Muscle layer of duodenum (tissue), 2 donors: Measurements from ENCODE around the gene CCDC92B.
"Not testable (repeated sequence)": the region's sequence is repeated elsewhere in the genome, so short reads cannot be mapped to it uniquely, and the experiment has no call there.

Experiments used
- H3K27ac ChIP-seq: one replicate; pipeline ENCODE4 v1.7.0; 2013; ENCODE audit warnings: mild to moderate bottlenecking, low read length
- H3K27me3 ChIP-seq: one replicate; pipeline ENCODE4 v1.7.0; 2013; ENCODE audit warnings: low read depth, mild to moderate bottlenecking, control low read depth, low read length
- H3K36me3 ChIP-seq, 2 donors: one replicate each; pipeline ENCODE4 v1.7.0; 2013; ENCODE audit warnings: low read length in 2 of 2, control low read depth in 1 of 2, mild to moderate bottlenecking in 1 of 2; ENCODE audit not compliant: insufficient read depth in 2 of 2, control insufficient read depth in 1 of 2
- H3K4me1 ChIP-seq, 2 donors: one replicate each; pipeline ENCODE4 v1.7.0; 2013; ENCODE audit warnings: low read length in 2 of 2, mild to moderate bottlenecking in 2 of 2, control low read depth in 1 of 2, moderate library complexity in 1 of 2; ENCODE audit not compliant: insufficient read depth in 2 of 2, control insufficient read depth in 1 of 2
- H3K4me3 ChIP-seq, 2 donors: one replicate each; pipeline ENCODE4 v1.7.0; 2013; ENCODE audit warnings: low read length in 2 of 2, low read depth in 1 of 2, mild to moderate bottlenecking in 1 of 2
- H3K9me3 ChIP-seq, 2 donors: one replicate each; pipeline ENCODE4 v1.7.0; 2013; ENCODE audit warnings: low read length in 2 of 2, control low read depth in 1 of 2, mild to moderate bottlenecking in 1 of 2; ENCODE audit not compliant: control insufficient read depth in 1 of 2
- donor health status: healthy.

CCDC92B gene

GRCh38 chr17:2680961-2681360, 68.5 kb downstream of the CCDC92B start:
- peaks cover 3 to 7% of the 10 kb centered on the region in 2 donors for H3K4me1 ChIP-seq
- no peaks in the 10 kb centered on the region for H3K9me3 ChIP-seq
- H3K4me3 ChIP-seq, result no peak overlapping the region
- peaks cover 53 to 56% of the 10 kb centered on the region in 2 donors for H3K36me3 ChIP-seq
- no peak overlapping the region for H3K27ac ChIP-seq
- H3K27me3 ChIP-seq, result no peaks in the 10 kb centered on the region

- H3K9me3 ChIP-seq, H3K27ac ChIP-seq, H3K27me3 ChIP-seq, H3K4me1 ChIP-seq, H3K4me3 ChIP-seq: not testable (repeated sequence)
- peaks cover 48 to 63% of the 10 kb centered on the region in 2 donors for H3K36me3 ChIP-seq
These were observed 70.2 kb downstream of the CCDC92B start for GRCh38 chr17:2679247-2679646.
